Right cardiac atrium (tissue), 5 donors: ENCODE measurements around the gene ATF5. TPM values are rescaled to one million over a fixed set of nuclear protein-coding genes. Genes with fewer than 3 reads are reported as not detected.
"Not testable (repeated sequence)": the region's sequence is repeated elsewhere in the genome, so short reads cannot be mapped to it uniquely, and the experiment has no call there.

Experiments used
- ATAC-seq, 2 donors: fragments of 200-7000 bp; cut with Tn5 transposase; one replicate each; pipeline versions ENCODE4 v1.8.0 to v1.9.1; 2020; ENCODE audit warnings: moderate library complexity in 2 of 2, mild to moderate bottlenecking in 1 of 2
- DNase-seq, 3 donors: peaks; one replicate each; pipeline ENCODE4 v3.0.0-alpha.2; 2020
- H3K27ac ChIP-seq: one replicate; pipeline ENCODE4 v1.5.1; 2013; ENCODE audit warnings: mild to moderate bottlenecking, low read length, control low read depth, moderate library complexity
- H3K27me3 ChIP-seq: one replicate; pipeline ENCODE4 v1.6.1; 2013; ENCODE audit not compliant: control insufficient read depth, insufficient read depth
- H3K4me1 ChIP-seq: one replicate; pipeline ENCODE4 v1.6.1; 2013; ENCODE audit warnings: low read length; ENCODE audit not compliant: control insufficient read depth, insufficient read depth
- H3K4me3 ChIP-seq: one replicate; pipeline ENCODE4 v1.5.1; 2013; ENCODE audit warnings: low read length, control low read depth
- H3K9me3 ChIP-seq: one replicate; pipeline ENCODE4 v1.6.1; 2013; ENCODE audit warnings: low read length; ENCODE audit not compliant: control insufficient read depth
- WGBS: extraction: QIAGEN DNeasy Blood & Tissue Kit; methylation state at CpG from one replicate; pipeline ENCODE4 v1.1.7; 2013; 5-methylcytosine and 5-hydroxymethylcytosine counted together
- intact Hi-C, 4 donors: fragments of 100-400 bp; cut with DNase I; formaldehyde crosslinking; loops; one replicate each; pipeline versions ENCODE4 v1.11.0 to v1.14.0; 2022 to 2023
- polyA plus RNA-seq: library from polyadenylated mRNA; stranded (reverse); fragments of 200-250 nt; gene quantifications from one replicate; pipeline ENCODE4 v1.2.3, GENCODE V29; 2013
- total RNA-seq, 4 donors: library from RNA; stranded (reverse); fragmentation: NEBNext Ultra II Directional; extraction: Animal tissue kit (Norgen Biotek cat#: 25700); gene quantifications; one replicate each; pipeline ENCODE4 v1.2.1, GENCODE V29; 2021
- donor health status: healthy with polysubstance abuse.
- donor health status: DM: no; HTN: yes; CAD: no.
- donor health status: DM: no; HTN: no; CAD: no.
- donor health status: DM: no; HTN: yes; CAD: no; lungs with severe emphysema.
- donor health status: DM: yes; HTN: yes; CAD: no.

ATF5 gene
- total and polyA plus RNA-seq, 5 donors: 7.1 to 16.8 (median 10.8) TPM

GRCh38 chr19:49913720-49914119 lies 15.3 kb upstream of the ATF5 start:
- intact Hi-C loops: no loop called here

DNA sequence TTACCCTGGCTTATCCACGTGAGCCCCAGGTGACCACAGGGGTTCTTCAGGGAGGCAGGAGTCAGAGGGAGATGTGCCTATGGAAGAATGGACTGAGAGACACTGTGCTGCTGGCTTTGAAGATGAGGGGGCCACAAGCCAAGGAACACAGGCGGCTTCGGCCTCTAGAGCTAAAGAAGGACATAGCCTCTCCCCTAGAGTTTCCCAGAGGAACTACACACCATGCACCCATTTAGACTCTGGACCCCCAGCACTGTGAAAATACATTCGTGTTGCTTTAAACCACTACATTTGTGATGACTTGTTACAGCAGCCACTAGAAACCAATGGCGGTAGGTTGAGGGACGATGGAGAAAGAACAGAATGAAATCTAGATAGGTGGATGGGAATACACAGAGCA lies 13.7 kb upstream of the ATF5 start:
- intact Hi-C loops: no loop called here
- H3K27ac ChIP-seq: no peak overlapping the region
- H3K27me3 ChIP-seq: no peaks in the 10 kb centered on the region
- no peaks in the 10 kb centered on the region for H3K4me1 ChIP-seq
- ATAC-seq (no peak), DNase-seq (peak in 1 of 3 donors; percentile 7)
- no peaks in the 10 kb centered on the region for H3K9me3 ChIP-seq
- 99% methylated on average over 6 of the region's 6 CpGs for WGBS
- H3K4me3 ChIP-seq: no peak overlapping the region

More at GRCh38 chr19:49913720-49914119, 15.3 kb upstream of the ATF5 start:
- WGBS: 88% methylated on average over 10 of the region's 10 CpGs
- peak in 1 of 3 donors; percentile 18 for DNase-seq
- Histone ChIP-seq H3K4me1 (no peaks in the 10 kb centered on the region), H3K9me3 (no peaks in the 10 kb centered on the region), H3K27ac (no peak overlapping the region), H3K27me3 (no peaks in the 10 kb centered on the region), H3K4me3 (no peak overlapping the region)
- ATAC-seq: no peak

DNA sequence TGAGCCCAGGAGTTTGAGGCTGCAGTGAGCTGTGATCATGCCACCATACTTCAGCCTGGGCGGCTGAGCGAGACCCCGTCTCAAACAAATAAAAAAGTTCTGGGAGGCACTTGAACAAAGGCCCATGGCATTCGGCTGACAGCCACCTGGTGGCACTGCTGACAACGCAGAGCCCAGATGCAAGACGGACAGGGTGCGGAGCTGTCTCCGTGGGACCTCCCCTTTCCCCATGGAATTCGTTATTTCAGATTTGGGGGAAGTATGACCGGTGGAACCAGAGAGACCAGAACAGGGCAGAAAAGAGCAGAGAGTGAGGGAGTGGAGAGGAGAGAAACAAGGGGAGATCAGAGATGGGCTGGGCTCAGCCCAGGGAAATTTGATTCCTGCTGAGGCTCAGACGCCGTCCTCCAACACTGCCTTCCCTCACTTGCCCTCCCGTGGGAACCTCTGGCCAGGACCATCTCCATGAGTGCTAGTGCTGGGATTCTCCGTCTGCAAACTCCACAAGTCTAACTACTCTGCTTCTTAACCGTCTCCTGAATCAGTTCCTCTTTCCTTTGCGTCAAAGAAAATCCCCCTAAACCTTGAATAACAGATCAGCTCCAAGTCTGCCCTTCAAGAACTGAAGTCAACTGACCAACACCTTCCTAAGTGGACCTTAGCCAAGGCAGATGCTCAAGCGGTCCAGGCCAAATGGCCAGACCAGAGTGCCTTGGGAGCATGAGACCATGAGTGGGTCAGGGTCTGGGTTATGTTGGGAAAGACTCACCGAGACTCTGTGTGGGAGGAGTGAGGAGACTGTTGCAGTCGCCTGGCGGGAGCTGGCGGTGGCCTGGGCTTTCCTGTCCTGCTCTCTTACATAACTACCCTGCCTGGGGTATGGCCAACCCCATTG lies 11.9 kb upstream of the ATF5 start:
- ATAC-seq: no peak
- H3K9me3 ChIP-seq: no peaks in the 10 kb centered on the region
- 81% methylated on average over 21 of the region's 21 CpGs for WGBS
- no peaks in the 10 kb centered on the region for H3K27me3 ChIP-seq
- no peak overlapping the region for H3K4me3 ChIP-seq
- intact Hi-C loops: no loop called here
- H3K27ac ChIP-seq: no peak overlapping the region
- DNase-seq: peak in 1 of 3 donors; percentile 44
- no peaks in the 10 kb centered on the region for H3K4me1 ChIP-seq

DNA sequence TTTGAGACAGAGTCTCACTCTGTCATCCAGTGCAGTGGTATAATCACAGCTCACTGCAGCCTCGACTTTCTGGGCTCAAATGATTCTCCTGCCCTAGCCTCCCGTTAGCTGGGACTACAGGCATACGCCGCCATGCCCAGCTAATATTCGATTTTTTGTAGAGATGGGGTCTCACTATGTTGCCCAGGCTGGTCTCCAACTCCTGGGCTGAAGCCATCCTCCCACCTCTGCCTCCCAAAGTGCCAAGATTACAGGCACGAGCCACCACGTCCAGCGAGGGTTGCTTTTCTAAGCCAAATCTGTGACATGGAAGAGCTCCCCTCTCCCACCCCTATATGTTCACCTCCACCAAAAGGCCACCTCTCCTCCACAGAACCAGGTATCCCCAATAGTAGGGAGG lies 10.9 kb upstream of the ATF5 start:
- 94% methylated on average over 8 of the region's 8 CpGs for WGBS

GRCh38 chr19:49920624-49921363 lies 8.2 kb upstream of the ATF5 start:
- Histone ChIP-seq H3K27me3 (no peaks in the 10 kb centered on the region), H3K4me1 (no peaks in the 10 kb centered on the region), H3K4me3 (no peak overlapping the region), H3K9me3 (no peaks in the 10 kb centered on the region), H3K27ac (no peak overlapping the region)
- 92% methylated on average over 24 of the region's 24 CpGs for WGBS
- ATAC-seq (no peak), DNase-seq (peak in 1 of 3 donors; percentile 25)
- intact Hi-C loops: no loop called here

More for the DNA sequence above, 10.9 kb upstream of the ATF5 start:
- no peaks in the 10 kb centered on the region for H3K4me1 ChIP-seq
- H3K9me3 ChIP-seq: no peaks in the 10 kb centered on the region
- H3K27ac ChIP-seq: no peak overlapping the region
- intact Hi-C loops: no loop called here
- no peaks in the 10 kb centered on the region for H3K27me3 ChIP-seq
- no peak for DNase-seq
- H3K4me3 ChIP-seq: no peak overlapping the region
- no peak for ATAC-seq

DNA sequence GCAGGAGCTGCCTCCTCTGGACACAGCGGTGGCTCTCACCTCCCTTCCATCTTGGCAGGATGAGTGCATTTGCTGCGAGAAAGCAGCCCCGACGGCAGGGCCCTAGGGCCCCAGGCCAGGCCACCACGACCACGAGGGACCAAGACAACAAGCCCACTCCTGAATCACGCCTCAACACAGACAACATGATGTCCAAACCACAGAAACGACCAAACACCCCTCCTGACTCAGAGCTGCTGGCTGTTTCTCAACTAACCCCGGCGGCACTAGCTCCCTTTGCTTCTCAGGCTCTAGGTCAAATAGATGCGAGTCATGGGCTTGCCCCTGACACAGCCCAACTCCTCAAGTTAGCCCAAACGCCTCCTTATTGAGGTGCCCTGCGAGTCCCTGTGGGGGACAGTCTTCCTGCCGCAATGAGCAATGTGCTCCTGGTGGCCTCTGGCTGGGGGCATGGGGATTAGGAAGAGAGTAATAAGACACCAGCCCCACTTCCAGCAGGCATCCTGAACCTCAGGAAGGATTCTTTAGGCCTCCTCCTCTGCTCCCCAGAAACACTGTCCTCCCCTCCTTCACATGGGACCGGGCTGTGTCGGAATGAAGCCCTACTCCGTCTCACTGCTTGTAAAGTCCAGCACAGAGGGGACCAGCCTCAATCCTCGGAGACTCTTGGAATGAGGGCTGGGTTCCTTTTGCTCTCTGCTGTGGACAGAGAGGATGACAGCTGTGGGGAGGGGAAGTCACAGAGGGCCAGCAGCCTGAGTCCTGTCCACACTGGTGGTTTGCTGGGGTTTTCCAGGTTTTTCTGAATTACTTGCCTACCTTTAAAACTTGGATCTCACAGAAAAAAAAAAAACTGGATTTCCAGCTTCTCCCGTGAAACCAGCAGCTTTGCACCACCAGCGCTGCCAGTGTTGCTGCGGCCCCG lies 6.9 kb upstream of the ATF5 start:
- intact Hi-C loops: no loop called here

DNA sequence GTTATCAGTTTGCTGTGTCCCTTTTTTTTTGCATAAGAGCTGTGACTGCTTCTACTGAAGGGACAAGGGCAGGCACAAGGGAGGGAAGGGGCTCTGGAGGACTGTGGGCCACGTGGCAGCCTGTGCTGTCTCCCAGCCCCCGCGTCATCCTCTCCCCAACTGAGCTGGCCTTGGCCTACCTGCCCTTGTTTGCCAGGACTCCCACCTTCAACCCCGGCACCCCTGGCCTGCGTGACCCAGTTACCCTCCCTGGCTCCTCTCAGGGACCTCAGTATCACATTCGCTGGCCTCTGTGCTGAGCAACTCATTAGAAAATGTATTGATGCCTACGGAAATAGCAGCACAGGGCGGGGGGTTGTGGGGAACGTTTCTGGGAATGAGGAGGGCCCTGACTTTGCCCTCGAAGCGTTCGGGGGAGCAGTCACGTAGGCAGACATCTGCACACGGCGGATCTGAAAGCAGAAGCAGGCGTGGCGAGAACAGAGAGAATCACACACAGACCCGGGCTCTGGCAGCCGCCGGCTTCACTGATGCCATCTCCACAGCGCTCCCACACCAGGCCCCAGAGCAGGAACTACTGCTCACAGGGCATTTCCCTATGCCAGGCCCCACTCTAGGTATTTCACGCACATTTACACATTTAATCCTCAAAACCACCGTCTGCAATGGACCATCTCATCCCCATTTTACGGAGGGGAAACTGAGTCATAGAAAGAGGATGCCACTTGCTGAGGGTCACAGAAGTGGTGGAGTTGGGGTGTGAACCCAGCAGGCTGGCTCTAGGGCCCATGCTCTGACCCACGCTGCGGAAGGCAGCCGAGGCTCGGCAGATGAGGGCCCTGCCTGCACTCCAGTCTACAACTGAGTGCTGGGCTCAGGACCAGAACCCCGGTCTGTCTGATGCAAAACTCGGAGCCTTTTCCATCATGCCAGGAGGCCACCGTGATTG lies 5.7 kb upstream of the ATF5 start:
- DNase-seq (peak in 2 of 3 donors; percentile 31 to 54), ATAC-seq (no peak)
- 85% methylated on average over 31 of the region's 31 CpGs for WGBS
- Histone ChIP-seq H3K9me3 (no peaks in the 10 kb centered on the region), H3K27ac (no peak overlapping the region), H3K4me3 (no peak overlapping the region), H3K4me1 (peaks cover 6% of the 10 kb centered on the region), H3K27me3 (no peaks in the 10 kb centered on the region)
- intact Hi-C loops: no loop called here

More for the DNA sequence above, 6.9 kb upstream of the ATF5 start:
- H3K9me3 ChIP-seq: no peaks in the 10 kb centered on the region
- no peaks in the 10 kb centered on the region for H3K27me3 ChIP-seq
- DNase-seq (peak in 1 of 3 donors; percentile 45), ATAC-seq (no peak)
- no peaks in the 10 kb centered on the region for H3K4me1 ChIP-seq
- no peak overlapping the region for H3K27ac ChIP-seq
- 85% methylated on average over 22 of the region's 22 CpGs for WGBS
- no peak overlapping the region for H3K4me3 ChIP-seq

GRCh38 chr19:49924004-49924880 lies 4.8 kb upstream of the ATF5 start:
- ATAC-seq (no peak), DNase-seq (peak in 2 of 3 donors; percentile 32 to 47)
- Histone ChIP-seq H3K4me3 (no peak overlapping the region), H3K27me3 (no peaks in the 10 kb centered on the region), H3K9me3 (no peaks in the 10 kb centered on the region), H3K27ac (no peak overlapping the region), H3K4me1 (peaks cover 6% of the 10 kb centered on the region)
- intact Hi-C loops: no loop called here
- 68% methylated on average over 25 of the region's 25 CpGs for WGBS

DNA sequence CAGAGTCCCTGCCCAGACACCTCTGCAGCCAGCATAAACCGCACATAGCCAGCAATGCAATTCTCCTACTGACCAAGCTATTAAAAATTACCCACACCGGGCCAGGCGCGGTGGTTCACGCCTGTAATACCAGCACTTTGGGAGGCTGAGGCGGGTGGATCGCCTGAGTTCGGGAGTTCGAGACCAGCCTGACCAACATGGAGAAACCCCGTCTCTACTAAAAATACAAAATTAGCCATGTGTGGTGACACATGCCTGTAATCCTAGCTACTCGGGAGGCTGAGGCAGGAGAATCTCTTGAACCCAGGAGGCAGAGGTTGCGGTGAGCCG lies 4.2 kb upstream of the ATF5 start:
- DNase-seq, H3K4me1 ChIP-seq, H3K27me3 ChIP-seq, intact Hi-C loops, H3K9me3 ChIP-seq, H3K27ac ChIP-seq, H3K4me3 ChIP-seq, ATAC-seq: not testable (repeated sequence)
- WGBS: 91% methylated on average over 13 of the region's 13 CpGs
